Fibroblast of peridontal ligament (primary cell): ENCODE measurements around the gene GUCA1C.

Experiments used
- DNase-seq: peaks from one replicate; pipeline ENCODE4 v3.0.0-alpha.2; 2010; ENCODE audit errors: extremely low read depth

The GUCA1C gene, protein sequence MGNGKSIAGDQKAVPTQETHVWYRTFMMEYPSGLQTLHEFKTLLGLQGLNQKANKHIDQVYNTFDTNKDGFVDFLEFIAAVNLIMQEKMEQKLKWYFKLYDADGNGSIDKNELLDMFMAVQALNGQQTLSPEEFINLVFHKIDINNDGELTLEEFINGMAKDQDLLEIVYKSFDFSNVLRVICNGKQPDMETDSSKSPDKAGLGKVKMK

DNA sequence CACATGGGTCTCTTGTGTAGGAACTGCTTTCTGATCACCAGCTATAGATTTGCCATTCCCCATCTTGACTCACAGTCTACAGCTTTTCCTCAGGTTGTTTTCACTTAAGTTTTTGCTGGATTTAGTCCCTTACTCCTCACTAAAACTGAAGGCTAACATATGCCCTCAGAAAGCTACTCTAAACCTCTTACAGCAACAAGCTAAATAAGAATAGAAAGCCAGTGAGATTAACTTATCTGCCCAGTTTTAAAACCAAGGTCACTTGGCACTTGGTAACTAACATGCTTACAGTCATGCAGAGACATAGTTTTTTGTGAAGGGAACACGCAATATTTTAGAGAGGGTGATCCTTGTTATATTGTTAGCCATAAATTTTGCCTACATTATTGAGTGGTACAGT lies at the start of gene GUCA1C:
Gene GUCA1C (minus strand): TSS at position 180 of the 400 bp plus-strand sequence. CDS start 117 bp downstream, at position 63.
- no peak for DNase-seq

DNA sequence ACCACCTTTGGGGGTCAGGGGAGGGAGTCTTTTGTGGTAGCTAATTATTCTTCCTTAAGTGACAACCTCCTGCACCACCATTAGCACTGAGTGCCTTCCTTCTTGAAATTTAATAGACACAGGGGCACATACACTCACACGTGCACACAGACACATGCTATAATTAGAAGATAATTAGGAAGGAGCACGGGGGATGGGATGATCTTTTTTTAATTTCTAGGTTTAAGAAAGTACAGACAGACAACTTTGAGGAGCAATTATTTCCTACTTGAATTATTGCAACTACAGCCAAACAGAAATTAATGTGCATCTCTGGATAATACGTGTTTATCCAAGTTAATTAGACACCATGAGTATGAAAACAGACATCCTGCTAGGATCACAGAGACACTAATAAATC lies 44.8 kb upstream of the GUCA1C start:
- no peak for DNase-seq

DNA sequence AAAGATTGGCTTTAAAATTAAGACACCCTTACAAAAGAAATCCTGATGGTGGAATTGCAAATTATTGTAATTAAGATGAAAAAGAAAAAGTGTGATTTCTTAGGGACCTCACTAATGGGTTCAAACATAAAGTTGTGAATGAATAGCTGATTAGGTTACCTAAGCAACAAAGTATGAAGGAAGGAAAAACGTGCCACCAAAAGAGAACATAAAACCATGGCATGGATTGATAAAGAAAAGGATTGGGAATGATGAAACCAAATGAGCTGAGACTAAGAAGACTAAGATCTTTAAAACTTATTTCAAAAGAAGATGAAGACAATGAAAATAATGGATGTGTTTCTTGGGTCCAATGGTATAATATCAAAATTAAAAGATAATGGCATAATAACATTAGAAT lies 32.2 kb upstream of the GUCA1C start:
- no peak for DNase-seq

DNA sequence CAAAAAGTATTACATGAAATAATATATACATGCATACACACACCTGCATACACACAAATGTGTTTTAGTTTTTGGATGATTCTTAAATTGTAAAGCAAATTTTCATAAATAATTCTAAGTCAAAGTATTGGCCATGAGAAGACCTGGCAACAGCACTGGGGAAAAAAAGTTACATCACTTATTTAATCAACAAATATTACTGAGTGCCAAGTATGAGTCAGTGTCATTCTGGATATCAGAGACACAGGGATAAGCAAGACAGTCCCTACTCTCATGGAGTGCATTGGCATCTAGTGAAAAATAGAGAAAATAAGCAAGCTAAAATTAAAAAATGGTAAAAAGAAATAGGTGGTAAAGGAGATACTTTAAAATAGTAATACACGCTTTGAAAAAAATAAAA lies 29.4 kb upstream of the GUCA1C start:
- no peak for DNase-seq

DNA sequence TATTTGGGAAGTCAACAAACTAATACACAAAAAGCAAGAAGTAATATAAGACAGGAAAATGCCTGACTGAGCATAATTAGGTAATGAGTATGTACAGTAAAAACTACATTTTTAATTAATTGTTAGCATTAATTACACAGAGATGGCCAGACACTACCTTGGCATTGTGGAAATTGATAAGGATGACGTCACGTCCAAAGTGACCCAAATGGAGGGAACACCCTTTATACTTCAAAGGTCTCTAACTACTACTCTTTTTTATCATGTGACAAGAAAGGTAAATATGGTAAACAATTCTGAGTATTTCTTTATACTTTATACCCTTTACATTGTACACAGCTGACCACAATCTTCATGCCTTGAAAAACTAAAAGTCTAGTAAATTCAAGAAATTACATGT lies 22.4 kb upstream of the GUCA1C start:
- DNase-seq: no peak

DNA sequence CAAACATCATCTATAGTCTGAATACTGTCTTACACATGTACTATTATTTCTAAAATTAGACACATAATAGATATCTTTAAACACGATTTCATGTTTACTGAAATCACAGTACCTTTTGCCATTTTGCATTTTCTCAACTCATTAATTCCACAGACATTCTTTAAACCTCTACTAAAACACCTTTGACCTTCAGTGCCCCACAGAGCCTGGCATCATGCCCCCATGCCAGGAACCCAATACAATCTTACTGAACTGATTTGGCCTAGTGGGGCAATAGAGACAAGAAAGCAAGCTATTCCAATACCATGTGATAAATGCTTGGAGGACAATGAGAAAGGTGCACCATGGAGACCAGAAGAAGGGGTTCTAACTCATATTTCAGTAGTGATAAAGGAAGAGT lies 19.3 kb upstream of the GUCA1C start:
- no peak for DNase-seq

DNA sequence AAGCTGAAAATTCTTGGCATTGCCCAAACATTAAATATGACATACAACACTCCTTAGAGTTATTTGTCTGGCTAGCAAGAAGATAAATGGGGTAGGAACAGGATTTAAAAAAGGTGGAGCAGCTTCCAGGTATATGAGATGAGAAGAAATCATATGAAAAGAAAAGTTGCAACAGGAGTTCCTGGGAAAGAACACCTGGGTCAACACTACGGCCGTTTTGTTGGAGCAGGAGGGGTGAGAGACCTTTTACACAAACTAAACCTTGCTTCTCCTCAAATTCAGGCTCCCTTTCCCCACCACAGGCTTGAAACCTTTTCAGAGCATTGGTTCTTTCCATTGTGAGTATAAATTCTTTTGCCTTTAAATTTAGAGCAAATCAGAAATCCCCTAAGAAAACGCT lies 18.8 kb upstream of the GUCA1C start:
- DNase-seq: no peak

DNA sequence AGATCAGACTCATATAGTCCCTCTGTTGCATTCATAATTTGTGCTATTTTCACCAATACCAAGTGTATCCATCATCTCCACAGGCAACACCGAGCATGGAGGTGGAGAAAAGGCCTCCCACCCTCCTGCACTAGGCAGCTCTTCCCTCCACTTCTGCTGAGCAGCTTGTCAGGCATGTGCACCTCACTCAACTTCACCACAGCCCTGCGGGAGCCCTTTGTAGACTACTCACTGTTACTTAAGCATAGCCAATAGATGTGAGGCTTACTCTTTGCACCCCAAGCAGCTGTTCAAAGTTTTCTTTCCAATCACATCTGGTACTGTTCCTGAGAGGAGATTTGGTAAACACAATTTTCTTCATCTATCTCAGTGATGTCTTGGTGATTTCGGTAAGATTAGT lies 16.9 kb upstream of the GUCA1C start:
- DNase-seq: no peak

DNA sequence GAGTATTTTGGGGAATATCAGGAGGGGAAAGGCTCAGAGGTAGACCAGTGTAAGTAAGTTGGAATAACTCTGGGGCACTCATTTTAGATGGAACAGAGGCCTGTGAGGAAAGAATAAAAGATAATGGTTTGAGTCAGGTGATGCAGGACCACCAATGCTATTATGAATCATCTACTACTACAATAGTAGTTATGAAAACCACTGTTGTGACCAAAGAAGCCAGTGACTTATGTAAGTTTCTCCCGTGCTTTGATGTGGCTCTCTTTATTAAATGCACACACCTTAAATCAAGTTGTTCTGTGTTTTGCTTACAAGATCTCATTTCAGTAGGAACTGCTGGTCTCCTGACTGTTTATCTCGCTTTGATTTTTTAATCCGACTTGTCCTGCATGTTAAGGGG lies 13.1 kb upstream of the GUCA1C start:
- DNase-seq: no peak

DNA sequence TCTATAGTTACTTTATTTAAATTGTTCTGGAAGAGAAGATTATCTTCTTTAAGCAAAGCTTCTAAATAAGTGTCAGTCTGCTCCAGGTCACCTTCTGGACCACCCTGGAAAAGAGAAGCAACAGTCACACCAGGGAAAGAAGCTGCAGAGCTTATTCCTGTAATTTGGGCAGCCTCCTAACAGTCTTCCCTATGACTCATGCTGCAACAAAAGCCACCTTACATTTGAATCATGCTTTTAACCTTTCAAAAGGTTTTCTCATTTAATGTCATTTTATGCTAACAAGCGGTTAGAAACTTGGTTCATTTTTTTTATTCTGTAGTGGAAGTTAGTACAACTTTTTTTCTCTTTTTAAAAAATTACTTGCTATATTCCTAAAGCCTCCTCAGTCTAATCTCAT lies 5.3 kb upstream of the GUCA1C start:
- no peak for DNase-seq

DNA sequence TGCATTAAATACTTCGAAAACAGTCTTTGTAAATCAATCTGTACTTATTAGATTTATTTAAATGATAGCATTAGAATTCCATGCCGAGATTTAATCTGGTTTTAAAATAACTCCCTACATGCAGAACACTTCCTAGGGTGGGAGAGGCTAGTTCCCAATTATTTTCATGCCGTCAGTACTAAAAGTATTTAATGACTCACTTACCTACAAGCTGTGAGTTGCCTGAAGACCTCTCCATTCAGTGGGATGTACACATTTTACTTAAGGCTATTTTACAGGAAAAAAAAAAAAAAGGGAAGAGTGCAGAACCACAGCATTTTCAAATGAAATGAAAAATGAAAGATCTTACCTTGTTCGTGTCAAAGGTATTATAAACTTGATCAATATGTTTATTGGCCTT lies 469 bp downstream of the GUCA1C start:
- DNase-seq: no peak

DNA sequence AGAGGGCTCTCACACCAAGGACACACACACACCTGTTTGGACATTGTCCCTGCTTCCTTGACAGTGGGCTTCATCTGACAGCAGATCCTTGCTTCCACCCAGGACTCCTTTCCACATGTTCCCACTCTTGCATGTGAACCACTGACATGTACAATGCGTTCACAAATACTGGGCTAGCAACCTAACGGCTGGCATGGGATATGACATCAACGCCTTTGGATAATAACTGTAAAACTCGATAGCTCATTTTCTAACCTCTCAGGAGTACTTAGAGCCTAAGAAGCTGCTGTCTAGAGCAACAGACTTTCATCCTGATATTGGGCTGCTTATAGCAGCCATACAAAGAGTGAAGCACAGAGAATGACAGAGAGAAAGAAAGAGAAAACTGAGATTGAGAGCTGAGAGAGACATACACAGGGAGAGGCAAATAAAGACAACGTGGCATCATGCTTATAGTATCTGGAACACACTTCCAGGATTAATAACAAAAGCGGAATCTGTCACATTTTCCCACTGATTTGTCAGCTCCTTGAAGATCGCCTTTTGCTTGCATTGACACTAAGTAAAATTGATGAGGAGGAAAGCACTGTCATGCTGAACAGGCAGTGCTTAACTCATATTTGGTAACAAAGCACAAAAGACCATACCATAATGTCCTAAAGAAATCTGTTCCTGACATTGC lies 1.7 kb downstream of the GUCA1C start:
- no peak for DNase-seq

DNA sequence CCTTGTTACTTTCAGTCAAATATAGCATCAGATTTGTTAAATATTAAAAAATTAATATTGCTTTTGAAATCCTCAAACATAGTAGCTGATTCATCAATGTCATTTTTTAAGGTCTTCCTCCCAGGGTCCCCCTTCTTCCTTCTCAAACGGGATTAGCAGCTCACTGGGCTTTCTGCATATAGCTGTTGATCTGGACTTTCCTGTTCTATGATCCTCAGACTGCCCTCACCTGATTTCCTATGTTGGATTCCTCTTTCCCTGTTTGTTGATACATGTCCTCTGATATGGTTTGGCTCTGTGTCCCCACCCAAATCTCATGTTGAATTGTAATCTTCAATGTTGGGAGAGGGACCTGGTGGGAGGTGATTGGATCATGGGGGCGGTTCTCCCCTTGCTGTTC lies 5.8 kb downstream of the GUCA1C start:
- DNase-seq: no peak

DNA sequence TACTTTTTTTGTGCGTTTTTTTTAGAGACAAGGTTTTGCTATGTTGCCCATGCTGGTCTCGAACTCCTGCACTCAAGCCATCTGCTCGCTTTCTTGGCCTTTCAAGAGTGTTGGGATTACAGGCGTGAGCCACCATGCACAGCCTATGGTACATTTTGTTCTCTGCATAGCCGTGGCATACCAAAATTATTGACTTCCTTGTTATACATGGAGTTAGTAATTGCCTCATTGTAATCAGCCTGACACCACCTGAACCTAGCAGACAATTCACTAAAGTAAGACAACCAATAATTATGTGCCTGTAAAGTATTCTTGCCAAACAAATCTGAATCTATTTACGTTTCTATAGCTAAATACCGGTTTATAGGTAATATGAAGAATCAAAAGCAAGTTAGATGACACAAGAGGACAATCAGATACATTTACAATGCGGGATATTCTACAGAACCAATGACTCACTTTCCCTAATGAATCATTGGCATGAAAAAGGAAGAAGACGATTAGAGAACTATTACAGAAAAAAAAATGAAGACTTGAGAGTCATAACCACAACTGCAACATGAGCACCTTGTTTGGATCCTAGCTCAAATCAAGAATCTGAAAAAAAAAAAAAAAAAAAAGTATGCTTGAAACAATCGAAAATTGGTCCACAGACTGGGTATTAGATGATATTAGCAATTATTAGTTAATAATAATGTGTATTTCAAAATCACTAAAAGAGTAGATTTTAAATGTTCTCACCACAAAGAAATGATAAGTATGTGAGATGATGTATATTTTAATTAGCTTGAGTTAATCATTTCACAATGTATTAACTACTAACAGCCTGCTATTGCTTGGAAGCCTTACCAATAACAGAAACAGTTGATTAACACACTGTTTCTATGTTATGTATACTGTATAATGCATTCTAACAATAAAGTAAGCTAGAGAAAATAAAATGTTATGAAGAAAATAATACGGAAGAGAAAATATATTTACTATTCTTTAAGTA lies 7.1 kb downstream of the GUCA1C start:
- peak; percentile 21 for DNase-seq

DNA sequence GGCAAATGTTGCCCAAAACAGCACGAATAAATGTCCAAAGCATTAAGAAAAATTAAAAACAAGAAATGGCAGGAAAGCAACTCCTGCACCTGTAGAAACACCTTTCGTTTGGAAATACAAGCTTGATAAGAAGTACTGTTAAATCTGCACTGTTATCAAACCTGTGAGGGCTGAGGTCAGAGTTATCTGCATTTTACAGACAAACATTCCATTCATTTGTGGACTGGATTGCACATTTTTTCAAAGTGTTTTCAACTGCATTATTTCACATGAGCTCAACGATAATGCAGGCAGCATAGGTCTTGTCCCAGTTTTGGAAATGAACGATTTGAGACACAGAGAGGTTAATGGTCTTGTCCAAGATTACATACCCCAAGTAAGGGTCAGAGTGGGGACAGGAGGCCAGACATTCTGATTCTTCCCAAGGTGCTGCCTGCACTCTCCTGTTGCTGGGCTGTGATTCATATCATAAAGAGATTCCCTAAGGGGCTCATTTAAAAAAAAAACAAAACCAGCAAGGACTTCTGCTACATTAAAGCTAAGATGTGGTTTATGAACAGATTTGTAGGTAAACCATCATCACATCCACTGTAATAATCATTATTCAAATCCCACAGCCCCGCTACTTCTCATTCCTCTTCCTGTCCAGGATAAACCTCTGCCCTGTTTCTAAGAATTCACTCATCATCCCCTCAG lies 13.0 kb downstream of the GUCA1C start:
- no peak for DNase-seq

DNA sequence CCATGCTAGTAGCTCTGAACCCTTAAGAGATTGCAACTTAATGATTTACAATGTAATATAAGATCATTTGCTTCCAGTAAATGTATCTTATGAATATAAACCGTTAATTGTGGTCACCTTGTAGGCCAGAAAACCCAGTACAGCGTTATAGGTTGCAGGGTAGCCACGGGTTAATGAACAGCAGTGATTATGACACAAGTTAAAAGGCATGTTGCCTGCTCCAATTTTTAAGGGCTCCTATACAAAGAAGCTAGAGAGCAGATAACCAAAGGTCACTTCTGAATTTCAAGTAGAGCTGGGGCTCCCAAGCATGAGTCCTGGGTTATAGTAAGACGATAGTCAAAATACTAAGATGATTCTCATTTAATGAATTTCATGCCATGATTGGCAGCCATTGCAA lies 13.5 kb downstream of the GUCA1C start:
- no peak for DNase-seq

DNA sequence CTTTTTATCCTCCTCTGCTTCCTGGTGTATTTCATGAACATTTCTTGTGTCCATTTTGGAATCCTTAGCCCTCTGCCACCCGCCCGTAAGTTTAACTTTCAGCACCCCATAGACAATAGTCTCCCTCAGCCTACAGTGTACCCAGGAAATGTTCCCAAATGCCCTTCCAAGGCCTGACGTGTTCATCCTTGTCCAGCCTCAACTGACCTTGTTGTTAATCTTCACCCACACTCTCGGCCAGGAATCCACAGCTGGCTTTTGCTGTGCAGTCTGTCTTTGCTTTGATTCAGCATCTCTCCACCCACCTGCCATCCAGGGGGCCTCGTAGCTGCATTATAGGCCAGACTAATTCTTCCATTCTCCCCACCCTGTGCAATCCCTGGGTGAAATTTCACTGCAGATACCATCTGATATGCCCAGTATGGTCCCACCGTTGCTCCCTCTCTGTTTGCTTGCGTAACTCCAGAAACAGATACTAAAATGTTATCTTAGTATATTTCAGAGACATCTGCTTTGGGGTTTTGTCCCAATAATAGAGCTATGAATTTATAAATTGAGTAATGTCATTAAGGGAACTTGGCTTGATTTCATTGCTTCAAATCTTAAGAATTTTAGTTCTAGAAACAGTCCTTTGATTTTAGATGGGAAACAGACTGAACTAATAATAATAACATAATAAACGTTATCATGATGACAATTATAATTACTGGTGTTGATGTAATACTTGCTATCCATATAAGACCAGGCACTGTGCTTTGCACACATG lies 16.6 kb downstream of the GUCA1C start:
- no peak for DNase-seq

DNA sequence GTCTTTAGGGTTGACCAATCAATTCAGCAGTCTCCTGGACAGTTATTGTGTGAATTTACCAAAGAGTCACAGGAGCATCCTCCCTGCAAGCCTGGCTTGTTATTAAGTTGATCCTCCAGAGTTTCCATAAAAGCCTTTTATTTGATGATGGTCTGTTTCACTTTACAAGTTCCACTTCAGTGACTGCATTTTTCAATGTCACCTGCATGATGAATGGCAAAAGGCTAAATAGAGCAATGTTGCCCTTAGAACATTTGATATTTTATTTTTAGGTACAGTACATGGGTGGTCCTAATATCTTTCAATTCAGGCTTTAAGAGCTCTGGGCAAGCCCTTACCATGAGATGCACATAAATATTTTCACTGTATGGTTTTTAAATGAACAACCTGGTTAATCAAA lies 22.6 kb downstream of the GUCA1C start:
- no peak for DNase-seq

DNA sequence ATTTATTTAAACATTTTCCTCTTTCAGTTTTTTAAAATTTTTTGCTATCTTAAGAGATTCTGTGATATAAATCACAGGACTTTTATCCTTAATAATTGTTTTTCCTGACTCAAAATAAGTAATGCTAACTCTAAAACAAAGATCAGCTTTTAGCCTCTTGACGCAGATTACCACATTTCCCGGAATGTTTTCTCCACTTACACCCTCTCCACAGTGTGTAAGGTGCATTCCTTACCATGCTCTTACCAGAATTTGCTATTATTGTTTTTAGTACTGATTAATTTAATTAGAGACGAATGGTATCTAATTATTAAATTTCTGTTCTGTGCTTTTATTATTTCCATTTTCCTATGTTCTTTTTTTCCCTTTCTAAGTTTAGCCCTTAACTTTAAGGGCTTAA lies 34.8 kb downstream of the GUCA1C start:
- no peak for DNase-seq

DNA sequence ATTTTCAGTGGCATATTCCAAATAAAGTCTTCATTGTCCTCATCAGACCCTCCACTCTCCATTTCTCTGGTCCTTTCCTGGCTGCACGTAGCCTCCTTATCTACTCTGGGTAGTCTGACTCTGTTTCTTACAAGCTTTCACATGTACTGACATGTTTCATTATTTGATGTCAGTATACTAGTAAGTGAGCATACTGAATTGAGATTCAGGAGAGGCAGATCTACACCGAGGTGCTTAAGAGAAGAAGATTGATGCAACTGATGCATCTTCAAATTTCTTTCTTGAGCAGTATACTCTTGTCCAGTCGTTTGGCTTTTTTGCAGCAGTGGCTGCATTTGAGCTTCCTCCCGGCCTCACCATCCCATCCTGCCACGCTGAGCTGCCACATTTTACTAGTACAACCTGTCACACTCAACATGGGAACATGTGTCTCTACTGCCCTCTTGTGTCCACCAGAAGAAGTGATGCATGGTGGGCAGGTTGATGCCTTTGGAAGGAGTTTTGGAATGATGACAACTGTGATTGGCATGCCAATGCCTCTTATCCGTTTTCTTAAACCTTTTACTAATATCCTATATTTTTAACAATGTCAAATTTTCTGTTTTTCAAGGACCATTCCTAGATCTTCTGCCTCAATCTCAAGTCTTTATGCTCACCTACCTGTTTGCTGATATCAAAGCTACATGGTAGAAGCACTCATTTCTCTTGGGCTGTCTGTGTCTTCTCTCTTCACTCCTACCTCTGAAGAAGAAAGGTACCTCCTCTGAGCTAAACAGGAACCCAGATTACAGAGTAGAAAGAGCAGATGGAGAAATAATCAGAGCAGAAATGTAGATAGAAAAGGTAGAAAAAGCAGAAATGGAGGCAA lies 38.7 kb downstream of the GUCA1C start:
- peak; percentile 73 for DNase-seq
